B cell (primary cell): Measurements from ENCODE around the gene TRAF3. TPM values are rescaled to one million over a fixed set of nuclear protein-coding genes. Genes with fewer than 3 reads are reported as not detected.

Source experiments
- ATAC-seq: fragments of 200-7000 bp; cut with Tn5 transposase; one replicate; pipeline ENCODE4 v1.10.0; 2021; ENCODE audit warnings: low read depth, mild to moderate bottlenecking, moderate number of reproducible peaks, moderate library complexity
- CTCF ChIA-PET: fragments of 350-600 bp; sonication (Branson Sonifier 250); formaldehyde crosslinking; loops from one replicate; lab custom pipeline; 2021; ENCODE audit warnings: antibody characterized with exemption, inconsistent platforms; lab: Charles Lee
- POLR2A ChIA-PET: fragments of 350-600 bp; sonication (Branson Sonifier 250); formaldehyde crosslinking; loops from one replicate; lab custom pipeline; 2021; ENCODE audit warnings: antibody characterized with exemption; lab: Charles Lee
- DNase-seq: peaks from one replicate; pipeline ENCODE4 v3.0.0; 2013
- H2AFZ ChIP-seq: 2 replicates; pipeline ENCODE4 v1.6.1; 2012; ENCODE audit warnings: mild to moderate bottlenecking, low read depth, low read length; ENCODE audit not compliant: insufficient read depth, poor library complexity, severe bottlenecking
- H3K27ac ChIP-seq, 2 donors: 1 replicate in 1 of 2; 2 replicates in 1 of 2; pipeline ENCODE4 v1.5.1; 2012 to 2013; ENCODE audit warnings: low read length in 2 of 2, mild to moderate bottlenecking in 2 of 2, moderate library complexity in 1 of 2
- H3K27me3 ChIP-seq, 4 experiments: fragments of 200-600 bp in 1 of 4; sonication (generic) in 1 of 4; replicated peaks in 1 of 4; 1 replicate in 2 of 4; 2 replicates in 2 of 4; pipeline versions ENCODE4 v1.6.1 to v1.7.0; 2013 to 2016; ENCODE audit warnings: low read length in 3 of 4, mild to moderate bottlenecking in 2 of 4, mixed read lengths in 1 of 4, moderate library complexity in 1 of 4; ENCODE audit not compliant: insufficient read depth in 4 of 4, control insufficient read depth in 3 of 4; ENCODE audit errors: control extremely low read depth in 1 of 4
- H3K36me3 ChIP-seq, 2 experiments: replicated peaks in 1 of 2; 1 replicate in 1 of 2; 2 replicates in 1 of 2; pipeline versions ENCODE4 v1.6.1 to v1.7.1; 2013; ENCODE audit warnings: low read length in 1 of 2; ENCODE audit not compliant: insufficient read depth in 2 of 2, control insufficient read depth in 1 of 2; ENCODE audit errors: control extremely low read depth in 1 of 2, extremely low read depth in 1 of 2
- H3K4me1 ChIP-seq, 2 donors: fragments of 200-600 bp in 1 of 2; sonication (generic) in 1 of 2; 1 replicate in 1 of 2; 2 replicates in 1 of 2; pipeline versions ENCODE4 v1.5.1 to v1.6.1; 2013 to 2017; ENCODE audit warnings: low read length in 2 of 2; ENCODE audit not compliant: control insufficient read depth in 2 of 2, insufficient read depth in 2 of 2
- H3K4me2 ChIP-seq: replicated peaks from 2 replicates; pipeline ENCODE3; 2012; ENCODE audit warnings: mild to moderate bottlenecking, low read depth, low read length; ENCODE audit not compliant: poor library complexity, severe bottlenecking
- H3K4me3 ChIP-seq, 5 experiments: fragments of 200-600 bp in 1 of 5; sonication (generic) in 1 of 5; 1 replicate in 3 of 5; 2 replicates in 2 of 5; pipeline versions ENCODE4 v1.5.1 to v1.7.0; 2011 to 2016; ENCODE audit warnings: low read length in 4 of 5, mild to moderate bottlenecking in 4 of 5, low read depth in 2 of 5, control low read depth in 1 of 5, moderate library complexity in 1 of 5; ENCODE audit not compliant: insufficient read depth in 1 of 5; ENCODE audit errors: control extremely low read depth in 1 of 5, extremely low read depth in 1 of 5
- H3K79me2 ChIP-seq: fragments of 200-600 bp; sonication (generic); one replicate; pipeline ENCODE4 v1.6.0; 2016; ENCODE audit warnings: low read length; ENCODE audit not compliant: control insufficient read depth, insufficient read depth
- H3K9ac ChIP-seq: fragments of 200-600 bp; sonication (generic); 2 replicates; pipeline ENCODE4 v1.6.1; 2017; ENCODE audit warnings: mild to moderate bottlenecking, low read length, moderate library complexity
- H3K9me3 ChIP-seq, 3 donors: one replicate each; pipeline versions ENCODE4 v1.6.1 to v1.7.1; 2013; ENCODE audit warnings: low read length in 2 of 3; ENCODE audit not compliant: control insufficient read depth in 2 of 3, insufficient read depth in 1 of 3; ENCODE audit errors: control extremely low read depth in 1 of 3
- H4K20me1 ChIP-seq: 2 replicates; pipeline ENCODE4 v1.6.0; 2012; ENCODE audit warnings: mild to moderate bottlenecking, low read length; ENCODE audit not compliant: insufficient read depth, control insufficient read depth, poor library complexity, severe bottlenecking
- H3K27ac Mint-ChIP-seq: one replicate; pipeline ENCODE4 v1.8.0; 2021; ENCODE audit warnings: mixed read lengths
- H3K27me3 Mint-ChIP-seq: one replicate; pipeline ENCODE4 v1.8.0; 2021; ENCODE audit warnings: mixed read lengths
- H3K4me1 Mint-ChIP-seq: one replicate; pipeline ENCODE4 v1.8.0; 2021; ENCODE audit warnings: mixed read lengths
- H3K4me3 Mint-ChIP-seq: one replicate; pipeline ENCODE4 v1.8.0; 2021; ENCODE audit warnings: mixed read lengths
- H3K9me3 Mint-ChIP-seq: one replicate; pipeline ENCODE4 v1.8.0; 2022; ENCODE audit warnings: mixed read lengths; ENCODE audit not compliant: insufficient read depth
- CTCF ChIP-seq: fragments of 200-600 bp; IDR thresholded peaks from one replicate; pipeline ENCODE4 v1.8.0; 2022; ENCODE audit warnings: antibody characterized with exemption, mild to moderate bottlenecking
- EZH2 ChIP-seq: IDR thresholded peaks from 2 replicates; pipeline ENCODE4 v1.6.1; 2012; ENCODE audit warnings: borderline replicate concordance, low read depth, mild to moderate bottlenecking, moderate library complexity, low read length; ENCODE audit not compliant: insufficient read depth, poor library complexity, severe bottlenecking
- WGBS: methylation state at CpG from one replicate; pipeline ENCODE4 v1.1.5; 2013; ENCODE audit warnings: missing lambda C conversion rate; ENCODE audit not compliant: insufficient coverage; 5-methylcytosine and 5-hydroxymethylcytosine counted together
- intact Hi-C: fragments of 100-400 bp; cut with micrococcal nuclease; formaldehyde crosslinking; loops from one replicate; pipeline ENCODE4 v1.10.0; 2022
- polyA plus RNA-seq: library from polyadenylated mRNA; depleted of rRNA; stranded (reverse); fragments of >200 nt; gene quantifications from 2 replicates; pipeline ENCODE4 v1.2.3, GENCODE V29; 2012
- total RNA-seq, 2 donors: library from RNA; stranded (reverse); fragments of 120-200 nt in 1 of 2; gene quantifications; 1 replicate in 1 of 2; 2 replicates in 1 of 2; pipeline versions ENCODE4 v1.2.3 to v1.2.4, GENCODE V29; 2013 to 2022

The TRAF3 gene
- total and polyA plus RNA-seq, 2 donors (not counting 1 experiment from before 2014, with no cell fraction given), result 42.8 to 89.8 TPM

GRCh38 chr14:102878174-102878969 lies 101.1 kb downstream of the TRAF3 start:
- WGBS, result 90% methylated on average over 6 of the region's 6 CpGs
- POLR2A ChIA-PET, result interaction anchor here (0.6 kb wide), 1 partner anchor 22 kb away, joined by 13 read pairs; no protein-coding TSS in a partner anchor
- no peak for ATAC-seq

More at GRCh38 chr14:102878174-102878969, 101.1 kb downstream of the TRAF3 start:
- H4K20me1 ChIP-seq, result peaks cover 9% of the 10 kb centered on the region
- H3K9me3 Mint-ChIP-seq, result no peaks in the 10 kb centered on the region
- no peak overlapping the region for H3K4me2 ChIP-seq
- TF ChIP-seq CTCF (no peak), EZH2 (no peak)
- peak overlapping the region; percentile 38 for H3K27ac Mint-ChIP-seq
- DNase-seq, result peak; percentile 35
- H3K4me1 ChIP-seq, result no peaks in the 10 kb centered on the region
- H3K27me3 Mint-ChIP-seq, result no peaks in the 10 kb centered on the region
- H3K4me3 Mint-ChIP-seq, result no peak overlapping the region
- H3K9ac ChIP-seq, result no peak overlapping the region
- H3K36me3 ChIP-seq, result peaks cover 7 to 79% of the 10 kb centered on the region in 2 experiments
- H3K9me3 ChIP-seq, result no peaks in the 10 kb centered on the region
- peaks cover 18% of the 10 kb centered on the region for H3K79me2 ChIP-seq
- H3K4me1 Mint-ChIP-seq, result no peaks in the 10 kb centered on the region
- H3K4me3 ChIP-seq, result no peak overlapping the region
- H3K27ac ChIP-seq, result peak overlapping the region in 1 of 2 donors; percentile 32
- no peak overlapping the region for H2AFZ ChIP-seq
- H3K27me3 ChIP-seq, result no peaks in the 10 kb centered on the region
- CTCF ChIA-PET, result interaction anchor here (1.5 to 2.4 kb wide), 2 partner anchors 95 to 183 kb away, joined by 3 to 14 read pairs; no protein-coding TSS in a partner anchor
- intact Hi-C loops, result no loop called here
